Thymus (tissue), 11 donors: ENCODE results near the gene PLA2G4F. TPM values are rescaled to one million over a fixed set of nuclear protein-coding genes. Genes with fewer than 3 reads are reported as not detected.

Source experiments
- DNase-seq, 9 donors: peaks; one replicate each; pipeline ENCODE4 v3.0.0-alpha.2; 2013; ENCODE audit warnings: low spot score in 9 of 9, low read depth in 6 of 9, missing footprints in 1 of 9
- H3K27ac ChIP-seq, 2 donors: one replicate each; pipeline ENCODE4 v1.5.1; 2013; ENCODE audit warnings: control low read depth in 1 of 2, low read depth in 1 of 2, low read length in 1 of 2, mild to moderate bottlenecking in 1 of 2, moderate library complexity in 1 of 2
- H3K27me3 ChIP-seq, 2 donors: one replicate each; pipeline ENCODE4 v1.5.1; 2013; ENCODE audit warnings: low read length in 1 of 2; ENCODE audit not compliant: control insufficient read depth in 2 of 2, insufficient read depth in 1 of 2
- H3K36me3 ChIP-seq, 2 donors: one replicate each; pipeline ENCODE4 v1.5.1; 2013; ENCODE audit warnings: low read length in 1 of 2, mild to moderate bottlenecking in 1 of 2, moderate library complexity in 1 of 2; ENCODE audit not compliant: control insufficient read depth in 2 of 2, insufficient read depth in 2 of 2
- H3K4me1 ChIP-seq, 2 donors: one replicate each; pipeline ENCODE4 v1.5.1; 2013; ENCODE audit warnings: low read length in 2 of 2; ENCODE audit not compliant: control insufficient read depth in 2 of 2, insufficient read depth in 2 of 2
- H3K4me3 ChIP-seq, 2 donors: one replicate each; pipeline ENCODE4 v1.5.1; 2013; ENCODE audit warnings: low read length in 2 of 2, control low read depth in 1 of 2, mild to moderate bottlenecking in 1 of 2
- H3K9me3 ChIP-seq, 2 donors: one replicate each; pipeline ENCODE4 v1.5.1; 2013; ENCODE audit warnings: low read length in 1 of 2, mild to moderate bottlenecking in 1 of 2; ENCODE audit not compliant: control insufficient read depth in 2 of 2, insufficient read depth in 1 of 2
- WGBS: extraction: QIAGEN DNeasy Blood & Tissue Kit; methylation state at CpG from one replicate; pipeline ENCODE4 v1.1.7; 2013; 5-methylcytosine and 5-hydroxymethylcytosine counted together
- polyA plus RNA-seq: library from polyadenylated mRNA; stranded (reverse); fragments of 200-250 nt; gene quantifications from one replicate; pipeline ENCODE4 v1.2.3, GENCODE V29; 2013
- total RNA-seq: library from RNA; stranded (reverse); fragments of 120-200 nt; gene quantifications from one replicate; pipeline ENCODE4 v1.2.4, GENCODE V29; 2013
- donor health status: healthy.

Gene PLA2G4F
- total and polyA plus RNA-seq, 2 donors, result 2.1 to 7.3 TPM

DNA sequence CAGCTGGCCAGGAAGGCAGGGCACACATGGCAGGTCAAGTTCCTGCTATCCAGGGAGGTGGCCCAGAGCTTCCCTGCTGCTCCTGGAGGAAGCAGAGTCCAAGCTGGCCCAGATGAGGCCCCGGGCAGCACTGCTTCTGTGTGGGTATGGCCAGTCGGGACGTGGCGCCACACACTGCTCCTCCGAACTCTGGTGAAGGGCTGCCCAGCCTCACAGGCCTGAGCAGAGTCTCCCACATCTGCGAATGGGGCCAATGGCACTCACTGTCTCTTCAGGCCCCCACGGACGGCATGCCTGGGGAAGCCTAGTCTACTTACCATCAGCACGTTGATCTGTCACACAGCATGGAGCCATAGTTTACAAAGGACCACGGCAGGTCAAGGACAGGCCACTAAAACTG, 2.5 kb upstream of the PLA2G4F start:
- H3K4me1 ChIP-seq, result peaks cover 0 to 25% of the 10 kb centered on the region in 2 donors
- peaks cover 0 to 4% of the 10 kb centered on the region in 2 donors for H3K9me3 ChIP-seq
- H3K27ac ChIP-seq, result no peak overlapping the region
- no peak overlapping the region for H3K4me3 ChIP-seq
- DNase-seq, result no peak
- 97% methylated on average over 10 of the region's 10 CpGs for WGBS
- H3K27me3 ChIP-seq, result no peaks in the 10 kb centered on the region
- peaks cover 51 to 52% of the 10 kb centered on the region in 2 donors for H3K36me3 ChIP-seq

DNA sequence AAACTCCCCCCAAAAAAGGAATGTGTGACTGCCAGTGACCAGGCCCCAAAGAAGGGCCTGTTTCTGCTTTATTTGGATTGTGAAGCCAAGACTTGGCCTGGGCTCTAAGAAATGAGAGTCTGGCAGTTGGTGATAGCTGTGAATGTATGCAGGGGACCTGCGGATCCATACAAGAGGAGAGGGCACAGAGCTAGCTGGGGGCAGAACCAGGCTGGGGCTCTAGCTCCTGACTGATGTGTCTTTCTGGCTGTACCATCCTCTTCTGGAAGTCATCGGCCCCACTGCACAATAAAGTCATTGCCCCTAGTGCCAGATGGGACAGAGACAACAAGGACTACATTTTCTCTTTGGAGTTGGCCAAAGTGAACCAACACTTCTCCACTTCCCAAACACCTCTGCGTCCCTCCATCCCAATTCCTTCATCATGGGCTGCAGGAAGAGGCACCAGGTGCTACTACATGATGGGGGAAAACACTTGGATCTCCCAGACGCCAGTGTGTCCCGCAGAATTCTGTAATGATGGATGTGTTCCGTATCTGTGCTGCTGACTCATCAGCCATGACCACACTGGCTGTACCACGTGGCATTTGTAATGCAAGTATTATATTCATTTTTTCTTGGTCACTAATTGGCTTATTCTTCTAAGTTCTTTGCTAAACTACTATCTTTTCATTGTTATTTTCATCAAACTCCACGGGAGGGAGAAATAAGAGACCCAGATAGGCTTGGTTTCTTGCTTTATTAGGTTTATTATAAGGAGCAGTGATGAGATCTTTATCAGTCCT, 1.7 kb upstream of the PLA2G4F start:
- H3K36me3 ChIP-seq, result peaks cover 43 to 45% of the 10 kb centered on the region in 2 donors
- no peak for DNase-seq
- H3K9me3 ChIP-seq, result peaks cover 0 to 4% of the 10 kb centered on the region in 2 donors
- H3K4me1 ChIP-seq, result peaks cover 0 to 25% of the 10 kb centered on the region in 2 donors
- no peak overlapping the region for H3K4me3 ChIP-seq
- WGBS, result 81% methylated on average over 8 of the region's 8 CpGs
- peak overlapping the region; percentile 6 to 37 for H3K27ac ChIP-seq
- no peaks in the 10 kb centered on the region for H3K27me3 ChIP-seq

DNA sequence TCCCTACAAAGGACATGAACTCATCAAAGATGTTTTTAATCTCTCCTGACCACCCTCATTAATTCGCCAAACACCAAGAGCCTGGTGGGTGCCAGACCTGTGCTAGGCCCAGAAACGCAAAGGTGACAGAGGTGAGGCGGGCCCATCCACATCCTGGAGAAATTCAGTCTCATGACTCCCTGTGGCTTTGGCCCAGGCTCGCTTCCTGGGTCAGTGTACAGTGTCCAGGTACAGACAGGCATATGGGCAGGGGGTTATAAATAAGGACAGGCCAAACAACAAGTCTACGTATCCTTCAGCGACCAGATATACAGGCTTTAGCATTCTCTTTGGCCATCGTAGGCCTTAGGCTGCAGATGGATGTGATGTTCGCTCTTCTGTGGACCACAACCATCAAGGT, 945 bp upstream of the PLA2G4F start:
- peaks cover 0 to 4% of the 10 kb centered on the region in 2 donors for H3K9me3 ChIP-seq
- whole genome bisulfite sequencing, result 98% methylated on average over 8 of the region's 8 CpGs
- DNase-seq, result no peak
- H3K4me1 ChIP-seq, result peaks cover 0 to 25% of the 10 kb centered on the region in 2 donors
- H3K27ac ChIP-seq, result peak overlapping the region; percentile 6 to 37
- H3K36me3 ChIP-seq, result peaks cover 35 to 38% of the 10 kb centered on the region in 2 donors
- H3K4me3 ChIP-seq, result no peak overlapping the region
- no peaks in the 10 kb centered on the region for H3K27me3 ChIP-seq

DNA sequence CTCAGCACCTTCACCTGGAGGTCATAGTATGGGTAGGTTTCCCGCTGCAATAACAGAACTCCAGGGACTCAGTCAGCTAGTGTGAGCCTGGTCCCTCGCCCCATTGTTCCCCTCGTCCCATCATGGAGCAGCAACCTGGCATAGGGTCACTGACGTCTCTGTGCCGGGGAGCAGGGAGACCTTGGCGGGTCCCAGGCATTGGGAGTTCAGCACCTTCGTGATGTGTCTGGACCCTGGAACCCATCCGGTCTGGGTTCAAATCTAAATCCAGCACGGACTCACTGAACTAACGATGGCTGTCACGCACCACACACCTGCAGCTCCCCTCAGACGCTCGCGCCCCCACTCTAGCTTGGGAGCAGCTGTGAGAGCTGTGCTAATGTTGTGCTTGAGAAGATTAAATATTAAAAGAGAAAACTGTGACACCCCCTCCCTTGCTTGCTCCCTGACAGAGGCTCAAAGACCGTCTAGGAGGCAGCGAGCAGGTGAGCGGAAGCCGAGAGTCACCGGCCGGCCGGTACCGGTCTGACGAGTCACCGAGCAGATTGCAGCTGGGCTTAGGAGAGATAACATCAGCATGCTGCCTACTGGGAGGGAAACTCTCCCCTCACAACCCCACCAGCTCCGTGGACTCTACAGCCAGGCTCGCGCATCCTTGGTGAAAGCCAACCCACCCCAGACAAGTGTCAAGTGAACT, 742 bp downstream of the PLA2G4F start:
- Histone ChIP-seq H3K4me1 (peaks cover 0 to 30% of the 10 kb centered on the region in 2 donors), H3K27me3 (no peaks in the 10 kb centered on the region), H3K4me3 (no peak overlapping the region), H3K36me3 (peaks cover 20 to 21% of the 10 kb centered on the region in 2 donors), H3K27ac (peak overlapping the region in 1 of 2 donors; percentile 2), H3K9me3 (peaks cover 0 to 2% of the 10 kb centered on the region in 2 donors)
- WGBS, result 81% methylated on average over 27 of the region's 27 CpGs
- peak in 3 of 9 donors; percentile 15 to 28 (median 21) for DNase-seq

DNA sequence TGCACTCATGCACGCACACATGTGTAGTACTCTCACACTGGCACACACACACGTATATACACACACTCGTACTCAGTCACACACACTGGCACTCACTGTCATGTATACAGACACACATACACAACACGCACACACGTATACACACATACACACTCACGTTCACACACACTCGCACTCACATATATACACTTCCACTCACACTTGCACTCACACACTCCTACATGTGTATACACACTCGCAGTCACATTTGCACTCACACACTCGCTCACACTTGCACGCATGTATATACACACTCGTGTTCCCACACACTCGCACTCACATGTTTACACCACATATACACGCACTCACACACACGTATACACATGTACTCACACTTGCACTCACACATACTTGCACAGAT, 1.5 kb downstream of the PLA2G4F start:
- Histone ChIP-seq H3K27ac (no peak overlapping the region), H3K9me3 (no peaks in the 10 kb centered on the region), H3K4me3 (no peak overlapping the region), H3K27me3 (no peaks in the 10 kb centered on the region), H3K36me3 (peaks cover 12 to 14% of the 10 kb centered on the region in 2 donors), H3K4me1 (peaks cover 0 to 30% of the 10 kb centered on the region in 2 donors)
- DNase-seq, result no peak
- WGBS, result 99% methylated on average over 14 of the region's 14 CpGs

DNA sequence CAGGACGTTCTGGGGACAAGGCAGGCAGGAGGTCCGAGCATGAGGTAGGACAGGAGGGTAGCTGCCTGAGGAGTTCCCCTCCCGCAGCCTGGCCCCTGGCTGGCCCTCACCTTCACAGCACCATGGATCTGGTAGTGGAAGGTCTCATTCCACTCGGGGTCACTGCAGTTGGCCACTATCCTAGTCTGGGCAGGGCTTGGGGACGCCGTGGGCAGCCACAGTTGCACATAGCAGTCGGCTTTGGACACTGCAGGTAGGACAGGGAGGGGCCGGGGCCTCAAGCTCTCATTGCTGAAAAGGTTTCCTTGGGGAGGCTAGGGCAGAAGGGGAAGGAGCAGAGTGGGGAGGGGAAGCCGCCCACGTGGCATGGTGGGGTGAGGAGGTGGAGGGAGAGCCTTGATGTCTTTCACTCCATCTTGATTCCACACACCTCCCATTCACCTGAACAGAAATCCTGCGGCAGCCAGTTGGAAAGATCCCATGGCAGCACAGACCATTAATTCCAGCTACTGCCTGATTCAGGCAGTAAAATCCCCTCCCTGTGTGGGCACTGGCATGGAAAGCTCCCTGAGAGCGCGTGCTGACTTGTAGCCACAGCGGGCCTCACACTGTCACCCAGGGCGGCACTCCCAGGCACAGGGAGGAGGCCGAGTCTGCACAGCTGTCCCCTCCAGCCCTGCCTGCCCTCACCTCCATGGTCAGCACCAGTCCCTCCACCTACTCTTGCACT, 2.1 kb downstream of the PLA2G4F start:
- peaks cover 0 to 30% of the 10 kb centered on the region in 2 donors for H3K4me1 ChIP-seq
- no peak overlapping the region for H3K27ac ChIP-seq
- no peak overlapping the region for H3K4me3 ChIP-seq
- WGBS, result 92% methylated on average over 16 of the region's 16 CpGs
- no peaks in the 10 kb centered on the region for H3K9me3 ChIP-seq
- H3K36me3 ChIP-seq, result peaks cover 7 to 8% of the 10 kb centered on the region in 2 donors
- no peaks in the 10 kb centered on the region for H3K27me3 ChIP-seq
- DNase-seq, result no peak

DNA sequence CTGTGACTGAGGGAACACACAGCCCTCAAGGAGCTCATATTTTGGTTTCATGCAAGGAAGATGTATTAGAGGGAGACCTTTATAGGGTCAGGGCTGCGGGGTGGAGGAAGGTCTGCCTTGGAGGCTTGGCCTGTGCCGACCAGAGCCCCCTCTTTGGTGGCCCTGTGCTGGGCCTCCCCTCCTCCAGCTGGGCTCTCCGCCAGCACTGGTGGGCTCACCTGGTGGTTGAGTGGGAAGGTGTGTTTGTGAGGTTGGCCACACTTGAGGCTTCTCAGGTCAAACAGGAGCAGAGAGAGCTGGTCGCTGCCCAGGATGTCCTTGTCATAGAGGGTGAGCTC, 2.6 kb downstream of the PLA2G4F start:
- Histone ChIP-seq H3K9me3 (no peaks in the 10 kb centered on the region), H3K27me3 (no peaks in the 10 kb centered on the region), H3K4me3 (no peak overlapping the region), H3K27ac (no peak overlapping the region), H3K4me1 (peaks cover 0 to 30% of the 10 kb centered on the region in 2 donors), H3K36me3 (peaks cover 1 to 3% of the 10 kb centered on the region in 2 donors)
- 95% methylated on average over 4 of the region's 4 CpGs for WGBS
- DNase-seq, result no peak

DNA sequence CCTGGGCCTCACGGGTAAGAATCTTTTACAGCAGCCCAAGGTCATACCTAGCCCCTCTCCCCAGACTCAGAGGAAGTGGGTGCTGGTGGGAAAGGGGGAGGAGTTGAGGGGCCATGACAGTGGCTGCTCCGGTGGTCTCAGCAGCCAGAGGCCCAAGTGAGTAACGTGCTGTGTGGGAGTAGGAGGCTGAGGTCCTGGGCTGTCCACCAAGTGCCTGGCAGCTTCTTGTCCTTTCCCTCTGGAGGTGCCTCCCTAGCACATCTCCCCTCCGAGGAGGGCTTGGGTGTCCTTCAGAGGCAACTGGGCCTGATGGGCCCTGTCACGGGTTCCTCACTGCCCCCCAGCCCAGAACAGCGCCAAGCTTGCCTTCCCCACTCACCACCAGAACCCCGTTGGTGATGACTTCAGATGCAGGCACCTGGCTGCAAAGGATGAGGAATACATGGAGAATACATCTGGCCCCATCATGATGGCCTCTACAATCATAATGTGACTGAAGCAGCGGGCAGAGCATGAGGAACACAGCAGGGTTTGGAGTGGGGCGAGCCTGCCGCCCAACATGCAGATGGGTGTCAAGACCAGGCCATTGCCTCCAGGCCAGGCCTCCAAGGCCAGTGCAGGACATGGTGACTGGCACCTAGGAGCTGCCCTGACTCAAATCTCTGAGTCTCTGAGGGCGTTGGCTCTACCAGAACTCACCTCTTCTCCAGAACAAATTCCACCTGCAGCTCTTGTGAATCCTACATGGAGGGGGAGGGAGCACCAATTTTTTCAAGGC, 3.3 kb downstream of the PLA2G4F start:
- H3K4me1 ChIP-seq, result peaks cover 0 to 30% of the 10 kb centered on the region in 2 donors
- H3K27ac ChIP-seq, result no peak overlapping the region
- no peak for DNase-seq
- H3K4me3 ChIP-seq, result no peak overlapping the region
- H3K36me3 ChIP-seq, result no peaks in the 10 kb centered on the region
- WGBS, result 94% methylated on average over 11 of the region's 11 CpGs
- H3K27me3 ChIP-seq, result no peaks in the 10 kb centered on the region
- no peaks in the 10 kb centered on the region for H3K9me3 ChIP-seq
